Skin of body (tissue), 2 donors: ENCODE results near the gene COPG2. TPM values are rescaled to one million over a fixed set of nuclear protein-coding genes. Genes with fewer than 3 reads are reported as not detected.

ENCODE experiments used
- DNase-seq: peaks from one replicate; lab custom pipeline; 2025; lab: John Stamatoyannopoulos, UW
- total RNA-seq: library from RNA; depleted of rRNA; stranded (reverse); fragments of >200 nt; gene quantifications from one replicate; pipeline ENCODE4 v1.2.3, GENCODE V29; 2014

COPG2 gene
- total RNA-seq, 1 donor from 2014 or later = 31.8 TPM

GRCh38 chr7:130500463-130500862 lies 168.1 kb downstream of the COPG2 start:
- DNase-seq = no peak

DNA sequence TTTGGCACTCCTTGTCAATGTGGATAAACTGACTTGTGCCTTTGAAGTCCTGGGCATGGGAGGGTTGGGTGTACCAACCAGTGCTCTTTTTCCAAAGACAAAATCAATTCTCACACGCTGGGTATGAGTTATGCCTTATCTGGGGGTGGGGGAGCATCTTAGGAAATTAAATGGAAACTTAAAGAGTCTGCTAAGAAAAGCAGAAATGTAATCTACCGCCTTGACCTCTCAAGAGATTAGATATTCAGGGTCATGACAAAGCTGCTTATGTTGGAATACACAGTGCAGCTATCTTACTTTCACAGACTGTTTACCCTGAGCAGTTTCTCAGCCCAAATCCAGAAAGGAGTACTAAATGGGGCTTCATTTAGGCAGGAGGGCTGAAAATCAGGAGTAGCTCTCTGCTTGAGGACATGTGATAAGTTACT lies 174.1 kb downstream of the COPG2 start:
- DNase-seq = no peak

DNA sequence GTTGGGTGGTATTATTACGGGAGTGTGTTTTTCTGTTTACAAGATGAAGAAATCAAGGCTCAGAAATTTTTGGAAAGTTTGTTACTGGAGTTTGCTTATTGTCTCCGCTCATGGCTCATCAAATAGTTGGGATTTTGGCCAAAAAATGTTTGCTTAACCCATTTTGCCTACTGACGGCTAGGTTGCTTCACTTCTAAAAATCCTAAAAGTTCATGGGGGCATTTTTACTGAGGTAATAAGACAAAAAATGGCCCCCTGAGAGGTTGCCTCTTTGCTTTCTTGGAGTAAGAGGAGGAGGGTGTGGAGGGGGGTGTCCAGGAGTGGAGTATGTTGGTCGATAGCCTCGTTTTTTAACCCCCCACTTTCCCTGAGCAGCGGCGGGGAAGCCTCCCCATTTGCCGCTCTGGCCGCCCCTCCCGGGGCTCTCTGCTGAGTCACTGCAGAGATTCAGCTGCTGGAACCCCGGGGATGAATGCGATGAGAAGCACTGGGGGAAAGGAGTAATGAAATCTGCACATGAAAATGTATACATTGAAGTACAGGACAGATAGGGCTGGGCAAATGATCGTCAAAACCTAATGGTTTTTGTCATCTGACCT lies 175.2 kb downstream of the COPG2 start:
- no peak for DNase-seq

- DNase-seq = no peak
Measured at GRCh38 chr7:130492523-130493274, 175.8 kb downstream of the COPG2 start.

DNA sequence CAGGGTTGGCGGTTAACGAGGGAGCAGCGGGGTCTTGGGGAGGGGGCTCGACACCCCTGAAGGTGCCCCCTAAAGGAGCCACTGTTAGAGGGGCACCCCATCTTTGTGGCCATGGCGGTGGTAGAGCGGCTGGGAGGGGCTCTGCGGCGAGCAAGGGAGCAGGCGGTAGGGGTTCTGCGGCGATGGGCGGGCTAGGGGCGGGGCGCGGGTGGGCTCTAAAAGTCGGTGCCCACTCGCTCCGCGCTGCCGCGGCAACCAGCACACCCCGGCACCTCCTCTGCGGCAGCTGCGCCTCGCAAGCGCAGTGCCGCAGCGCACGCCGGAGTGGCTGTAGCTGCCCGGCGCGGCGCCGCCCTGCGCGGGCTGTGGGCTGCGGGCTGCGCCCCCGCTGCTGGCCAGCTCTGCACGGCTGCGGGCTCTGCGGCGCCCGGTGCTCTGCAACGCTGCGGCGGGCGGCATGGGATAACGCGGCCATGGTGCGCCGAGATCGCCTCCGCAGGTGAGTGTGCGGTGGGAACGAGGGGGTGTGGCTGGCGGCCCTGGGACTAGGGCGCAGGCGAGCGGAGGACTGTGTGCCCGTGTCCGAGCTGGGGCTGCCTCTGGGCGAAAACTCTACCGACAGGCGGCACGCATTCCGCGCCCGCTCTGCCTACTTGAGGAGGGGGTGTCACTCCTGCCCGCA lies 176.6 kb downstream of the COPG2 start, which contains the start of gene MEST:
TSS of gene MEST (plus strand) at position 245 of the 682 bp plus-strand sequence. CDS start at position 474, 229 bp downstream.
- peak; percentile 31 for DNase-seq

DNA sequence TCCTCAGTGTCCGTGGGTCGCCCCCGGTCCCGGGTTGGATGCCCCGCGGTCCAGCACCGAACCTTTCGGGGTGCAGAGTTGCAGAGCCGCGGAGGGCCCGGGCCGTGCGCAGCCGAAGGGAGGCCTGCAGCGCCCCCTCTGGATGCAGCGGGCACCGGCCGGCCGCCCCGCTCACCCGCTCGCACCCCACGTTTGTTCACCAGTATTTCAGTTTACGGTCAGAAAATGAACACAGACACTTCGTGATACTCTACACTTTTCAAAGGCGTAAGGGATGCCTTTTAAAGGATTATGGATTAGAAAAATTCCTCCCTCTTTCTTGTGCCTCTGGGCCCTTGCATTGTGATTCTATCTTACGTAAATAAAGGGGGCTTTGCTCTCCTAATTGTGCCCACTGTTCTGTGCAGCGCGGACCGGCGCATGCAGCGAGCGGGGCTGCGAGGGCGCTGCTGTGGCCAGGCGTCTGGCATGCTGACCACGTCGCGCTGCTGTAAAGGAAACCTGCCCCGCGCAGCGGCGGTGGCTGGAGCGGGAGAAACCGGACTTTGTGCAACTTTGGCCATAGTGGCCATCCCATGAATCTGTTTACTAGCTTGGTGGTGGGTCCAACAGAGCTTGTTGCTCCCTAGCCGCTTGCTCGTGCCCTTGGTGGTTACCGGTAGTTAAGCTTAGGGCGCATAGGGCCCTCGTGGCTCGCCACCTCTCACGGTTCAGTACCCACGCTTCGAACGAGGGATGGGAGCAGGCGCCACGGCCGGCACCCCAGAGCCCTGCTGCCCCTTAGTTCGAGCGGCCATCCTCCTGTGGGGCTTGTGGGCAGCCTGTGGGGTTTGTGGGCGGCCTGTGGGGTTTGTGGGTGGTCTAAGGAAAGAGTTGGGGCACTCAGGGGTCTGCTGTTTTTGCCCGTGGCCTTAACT lies 177.4 kb downstream of the COPG2 start:
- peak; percentile 38 for DNase-seq

GRCh38 chr7:130490311-130490791 lies 178.2 kb downstream of the COPG2 start:
- DNase-seq = peak; percentile 45

- DNase-seq = peak; percentile 39
Measured at GRCh38 chr7:130489140-130489983, 179.2 kb downstream of the COPG2 start.

DNA sequence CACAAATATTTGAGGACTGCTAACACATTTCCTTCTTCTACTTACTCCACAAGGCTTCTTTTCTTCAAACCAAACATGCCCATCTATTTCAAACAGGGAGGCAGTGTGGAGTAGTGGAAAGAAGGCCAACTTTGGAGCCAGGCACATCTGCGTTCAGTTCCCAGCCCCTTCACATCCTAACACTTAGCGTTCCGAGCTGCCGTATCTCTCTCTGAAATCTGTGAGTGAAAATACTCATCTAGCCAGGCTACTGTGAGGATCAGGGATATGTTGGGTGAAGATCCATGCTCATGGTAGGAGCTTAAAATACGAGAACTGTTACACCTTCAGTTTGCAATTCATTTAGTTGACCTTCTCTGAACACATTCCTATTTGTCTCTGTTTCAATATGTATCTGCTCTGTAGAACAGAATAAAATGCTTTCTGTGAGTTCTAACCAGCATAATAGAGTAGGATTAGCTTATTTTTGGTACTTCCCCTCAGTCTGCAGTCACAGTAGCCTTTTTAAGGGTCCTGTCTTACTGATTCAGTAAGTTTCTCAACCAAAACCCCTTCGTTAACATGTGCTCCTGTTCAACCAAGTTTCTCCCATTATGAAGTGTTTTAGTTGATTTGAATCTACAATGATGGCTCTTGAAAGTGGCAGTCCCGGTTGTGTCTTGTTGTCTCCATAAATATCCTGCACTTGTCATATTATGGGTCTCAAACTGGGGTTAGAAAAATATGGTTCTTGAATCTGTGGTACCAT lies 180.0 kb downstream of the COPG2 start:
- peak; percentile 73 for DNase-seq

DNA sequence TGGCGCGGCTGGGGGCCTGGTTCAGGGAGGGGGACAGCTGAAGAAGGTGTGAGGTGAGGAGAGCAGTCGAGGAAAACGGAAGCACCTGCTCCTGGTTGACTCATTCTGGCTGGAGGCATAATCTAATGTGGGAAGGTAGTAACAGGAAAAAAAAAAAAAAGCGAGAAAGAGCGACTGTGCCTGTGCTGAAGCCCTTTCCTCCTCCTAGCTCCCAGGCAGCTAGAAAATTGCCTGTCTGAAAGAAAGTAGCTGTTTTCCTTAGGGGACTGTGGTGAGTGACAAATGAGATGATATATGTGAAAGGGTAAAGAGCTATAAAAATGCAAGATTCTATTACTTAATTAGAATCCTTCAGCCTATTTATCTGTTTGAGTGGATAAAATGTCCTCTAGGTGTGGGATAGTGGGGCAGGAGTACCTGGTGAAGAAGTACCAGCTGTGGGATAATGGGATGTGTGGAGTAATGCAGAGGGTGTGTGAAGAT lies 181.6 kb downstream of the COPG2 start:
- DNase-seq = peak; percentile 12

DNA sequence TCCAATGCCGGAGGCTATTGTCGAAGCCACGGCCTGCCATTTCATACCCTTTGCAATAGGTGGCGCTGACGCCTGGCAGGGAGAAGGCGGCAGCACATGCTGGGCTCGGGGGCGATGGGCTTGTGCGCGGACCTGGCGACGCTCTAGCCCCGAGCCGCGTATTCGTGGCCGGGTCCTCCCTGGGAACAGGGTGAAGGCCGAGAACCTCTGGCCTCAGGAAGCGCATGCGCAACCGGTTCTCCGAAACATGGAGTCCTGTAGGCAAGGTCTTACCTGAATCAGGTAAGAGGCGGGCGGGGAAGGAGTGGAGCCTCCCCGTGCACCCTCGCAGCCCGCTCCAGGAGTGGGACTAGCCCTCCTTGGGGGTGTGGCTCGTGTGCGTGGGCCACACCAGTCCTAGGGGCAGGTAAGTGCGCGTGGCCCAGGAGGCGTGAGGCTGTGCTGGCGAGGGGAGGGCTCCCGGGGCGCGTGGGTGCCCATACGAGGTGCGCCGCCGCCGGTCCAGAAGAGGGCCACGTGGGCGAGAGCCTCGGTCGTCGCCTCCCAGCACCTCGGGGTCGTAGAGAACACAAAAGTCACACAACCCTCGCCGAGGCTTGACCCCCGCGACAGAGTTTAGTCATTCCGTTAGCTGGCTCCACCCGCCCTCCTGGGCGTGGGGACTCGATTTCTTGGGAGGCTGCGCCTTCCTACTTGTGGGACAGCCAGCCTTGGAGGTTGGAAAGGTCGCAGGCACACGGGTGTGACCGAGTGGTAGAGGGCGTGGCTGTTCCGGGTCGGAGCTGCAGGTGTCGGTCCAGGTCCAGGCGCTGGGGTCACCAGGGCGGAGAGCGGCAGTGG lies 182.2 kb downstream of the COPG2 start:
- DNase-seq = no peak

- DNase-seq = no peak
Measured at GRCh38 chr7:130485734-130486113, 182.8 kb downstream of the COPG2 start.

DNA sequence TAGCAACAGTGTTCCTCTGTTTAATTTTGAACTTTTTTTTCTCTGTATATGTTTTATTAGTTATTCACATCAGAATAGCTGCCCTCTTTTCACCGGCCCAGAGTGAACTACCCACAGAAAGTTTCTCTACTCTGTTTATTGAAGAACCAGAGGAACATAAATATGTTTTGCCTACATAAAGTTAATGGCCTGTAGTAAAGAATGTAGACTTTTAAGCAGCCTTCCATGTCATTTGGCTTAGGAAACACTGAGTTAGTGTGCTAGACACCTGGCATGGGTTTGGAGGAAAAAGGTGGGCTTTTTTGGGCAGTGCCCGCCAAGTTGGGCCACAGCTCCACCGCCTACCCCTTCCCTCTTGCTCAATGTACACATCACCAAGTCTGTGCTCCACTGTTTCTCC lies 185.5 kb downstream of the COPG2 start:
- DNase-seq = no peak

DNA sequence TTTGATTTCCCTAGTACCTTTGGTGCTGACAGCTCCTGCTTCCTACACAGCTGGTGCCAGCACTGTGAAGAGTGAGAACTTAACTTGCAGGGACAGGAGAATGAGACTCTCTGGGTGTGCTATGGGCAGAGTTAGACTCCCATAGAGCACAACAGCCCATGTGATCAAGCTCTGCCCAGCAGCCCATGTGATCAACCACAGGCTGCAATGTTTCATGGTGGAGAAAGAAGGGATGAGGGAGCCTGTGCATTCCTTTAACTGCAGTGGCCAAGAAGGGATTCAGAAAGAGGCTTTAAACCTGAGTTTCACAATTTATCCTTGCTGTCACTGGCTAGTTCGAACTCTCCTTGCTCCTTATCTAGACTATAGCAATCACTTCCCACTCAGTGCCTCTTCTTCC lies 186.7 kb downstream of the COPG2 start:
- DNase-seq = no peak

- no peak for DNase-seq
Measured at GRCh38 chr7:130479716-130480400, 188.7 kb downstream of the COPG2 start.

DNA sequence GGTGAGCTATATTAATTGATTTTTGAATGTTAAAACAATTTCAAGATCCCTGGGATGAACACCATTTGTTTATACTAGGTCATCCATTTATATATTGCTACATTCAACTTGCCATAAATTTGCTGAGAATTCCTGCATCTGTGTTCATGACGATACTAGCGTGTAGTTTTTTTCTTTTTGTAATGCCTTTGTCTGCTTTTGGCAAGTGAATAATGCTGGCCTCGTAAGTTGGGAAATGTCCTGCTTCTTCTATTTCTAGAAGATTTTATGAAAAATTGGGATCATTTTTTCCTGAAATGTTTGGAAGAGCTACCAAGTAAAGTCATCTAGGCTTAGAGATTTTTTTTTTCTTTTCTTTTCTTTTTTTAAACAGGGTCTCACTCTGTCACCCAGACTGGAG lies 189.6 kb downstream of the COPG2 start:
- DNase-seq = no peak

DNA sequence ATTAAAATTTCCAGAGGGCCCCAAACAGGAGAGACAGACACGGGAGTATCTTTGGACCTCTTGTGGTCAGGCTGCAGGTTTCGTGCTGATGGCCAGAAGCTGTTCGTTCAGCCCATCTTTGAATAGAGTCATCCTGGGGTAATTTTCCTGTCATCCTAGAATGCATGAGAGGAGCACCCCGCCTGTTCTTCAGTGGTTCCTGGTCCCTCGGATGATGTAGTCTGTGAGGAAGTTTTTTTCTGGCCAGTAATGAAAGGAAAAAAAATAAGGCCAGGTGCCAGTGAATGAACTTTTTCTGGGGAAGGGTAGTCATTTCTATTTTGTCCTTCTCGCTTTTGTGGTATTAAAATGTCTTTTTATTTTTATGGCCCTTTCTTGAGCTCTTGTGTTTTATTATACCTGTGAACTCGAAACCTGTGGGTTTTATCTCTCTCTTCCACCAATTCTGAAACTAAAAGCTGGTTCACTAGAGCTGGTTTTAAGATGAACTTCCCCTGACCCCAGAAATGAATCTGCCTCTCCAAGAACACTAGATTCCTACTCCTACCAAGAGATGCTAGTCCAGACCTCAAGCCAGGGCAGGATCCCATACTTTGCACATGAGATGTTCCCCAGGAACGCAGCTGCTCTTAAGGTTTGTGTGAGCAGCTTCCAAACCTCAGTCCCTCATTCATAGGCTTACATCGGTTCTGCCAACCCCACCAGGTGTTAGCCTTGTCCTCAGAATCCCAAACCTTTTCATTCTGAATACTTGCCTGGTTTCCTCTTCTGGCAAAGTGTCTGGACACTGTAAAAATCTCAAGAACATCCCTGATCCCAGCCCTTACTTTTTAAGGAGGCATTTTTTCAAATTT lies 192.0 kb downstream of the COPG2 start:
- DNase-seq = peak; percentile 31
